MM.1S (cell line): Measurements from ENCODE around the gene ZNF827.

ENCODE experiments used
- CTCF ChIP-seq: fragments of 300-600 bp; sonication (generic); IDR thresholded peaks from 2 replicates; pipeline ENCODE4 v1.5.1; 2016; ENCODE audit warnings: antibody characterized with exemption, low read length, mixed read lengths
- EZH2 ChIP-seq: fragments of 300-600 bp; sonication (generic); optimal IDR thresholded peaks from 2 replicates; pipeline ENCODE3; 2017; ENCODE audit warnings: low read depth, mild to moderate bottlenecking, antibody characterized with exemption, low read length, mixed read lengths
- EZH2phosphoT487 ChIP-seq: fragments of 300-600 bp; sonication (generic); IDR thresholded peaks from 2 replicates; pipeline ENCODE4 v1.6.1; 2018; ENCODE audit warnings: antibody characterized with exemption, low read length

- TF ChIP-seq CTCF: no peak
- TF ChIP-seq EZH2phosphoT487: no peak
- no peak for TF ChIP-seq EZH2
These were observed 118.2 kb downstream of the ZNF827 start for GRCh38 chr4:145820407-145820806.
